Measurements from ENCODE around the gene PDS5B. TPM values are rescaled to one million over a fixed set of nuclear protein-coding genes. Genes with fewer than 3 reads are reported as not detected.

Gene PDS5B
- total RNA-seq, 1 experiment from 2014 or later = 95.5 TPM

DNA sequence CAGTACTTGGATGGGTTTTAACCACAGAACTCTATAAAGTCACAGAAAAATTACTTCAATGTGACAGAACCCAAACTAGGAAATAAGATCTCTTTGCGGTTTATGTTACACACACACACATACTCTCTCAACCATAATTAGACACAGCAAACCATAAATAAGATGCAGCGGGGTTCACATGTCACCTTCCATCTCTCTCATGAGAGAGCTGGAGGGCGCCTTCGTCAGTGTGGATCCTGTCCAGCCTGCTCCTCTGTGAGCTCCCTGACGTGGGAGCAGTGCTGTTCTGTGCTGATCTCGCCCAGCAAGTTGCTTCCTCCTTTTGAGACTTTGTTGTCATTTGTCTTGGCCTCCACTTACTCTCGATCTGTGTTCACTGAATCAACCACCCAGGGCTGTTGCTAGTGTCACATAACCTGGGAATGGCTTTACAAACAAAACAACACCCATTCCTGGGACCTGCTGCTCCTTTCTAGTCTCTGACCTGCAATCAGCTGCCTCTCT lies 225.1 kb downstream of the PDS5B start:
- ChIA-PET POLR2A (ENCODE audit: low non-redundant PET) (no interaction called here), CTCF (no interaction called here)
- TF ChIP-seq, protein P1, sequence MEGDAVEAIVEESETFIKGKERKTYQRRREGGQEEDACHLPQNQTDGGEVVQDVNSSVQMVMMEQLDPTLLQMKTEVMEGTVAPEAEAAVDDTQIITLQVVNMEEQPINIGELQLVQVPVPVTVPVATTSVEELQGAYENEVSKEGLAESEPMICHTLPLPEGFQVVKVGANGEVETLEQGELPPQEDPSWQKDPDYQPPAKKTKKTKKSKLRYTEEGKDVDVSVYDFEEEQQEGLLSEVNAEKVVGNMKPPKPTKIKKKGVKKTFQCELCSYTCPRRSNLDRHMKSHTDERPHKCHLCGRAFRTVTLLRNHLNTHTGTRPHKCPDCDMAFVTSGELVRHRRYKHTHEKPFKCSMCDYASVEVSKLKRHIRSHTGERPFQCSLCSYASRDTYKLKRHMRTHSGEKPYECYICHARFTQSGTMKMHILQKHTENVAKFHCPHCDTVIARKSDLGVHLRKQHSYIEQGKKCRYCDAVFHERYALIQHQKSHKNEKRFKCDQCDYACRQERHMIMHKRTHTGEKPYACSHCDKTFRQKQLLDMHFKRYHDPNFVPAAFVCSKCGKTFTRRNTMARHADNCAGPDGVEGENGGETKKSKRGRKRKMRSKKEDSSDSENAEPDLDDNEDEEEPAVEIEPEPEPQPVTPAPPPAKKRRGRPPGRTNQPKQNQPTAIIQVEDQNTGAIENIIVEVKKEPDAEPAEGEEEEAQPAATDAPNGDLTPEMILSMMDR (conservative IDR thresholded peaks at IDR 0.05; ENCODE audit: low read depth, low read length) = no peak
- TF ChIP-seq EZH2 (IDR thresholded peaks at IDR 0.05; ENCODE audit: borderline replicate concordance, low read depth, low read length, poor library complexity, severe bottlenecking) = no peak
- H3K27ac ChIP-seq (ENCODE audit: low read depth, low read length, poor library complexity, severe bottlenecking) = no peak overlapping the region
- H3K9me3 ChIP-seq (ENCODE audit: low read depth, low read length, poor library complexity, severe bottlenecking) = peaks cover 4% of the 10 kb centered on the region
- no TSS peak for BruUV-seq (replicated peaks)
- H3K4me3 ChIP-seq (ENCODE audit: low read depth, low read length, poor library complexity, severe bottlenecking) = no peak overlapping the region
- intact Hi-C loops (cut with micrococcal nuclease; ENCODE audit: unreplicated experiment) = no loop called here
- no peaks in the 10 kb centered on the region for H3K27me3 ChIP-seq (replicated peaks; ENCODE audit: insufficient read depth, low read depth, low read length, poor library complexity)
- DNase-seq (ENCODE audit: low spot score) = no peak
- H3K36me3 ChIP-seq (ENCODE audit: insufficient read depth, low read length, poor library complexity, severe bottlenecking) = no peaks in the 10 kb centered on the region
- H3K4me1 ChIP-seq (ENCODE audit: insufficient read depth, low read length, poor library complexity, severe bottlenecking) = no peaks in the 10 kb centered on the region

DNA sequence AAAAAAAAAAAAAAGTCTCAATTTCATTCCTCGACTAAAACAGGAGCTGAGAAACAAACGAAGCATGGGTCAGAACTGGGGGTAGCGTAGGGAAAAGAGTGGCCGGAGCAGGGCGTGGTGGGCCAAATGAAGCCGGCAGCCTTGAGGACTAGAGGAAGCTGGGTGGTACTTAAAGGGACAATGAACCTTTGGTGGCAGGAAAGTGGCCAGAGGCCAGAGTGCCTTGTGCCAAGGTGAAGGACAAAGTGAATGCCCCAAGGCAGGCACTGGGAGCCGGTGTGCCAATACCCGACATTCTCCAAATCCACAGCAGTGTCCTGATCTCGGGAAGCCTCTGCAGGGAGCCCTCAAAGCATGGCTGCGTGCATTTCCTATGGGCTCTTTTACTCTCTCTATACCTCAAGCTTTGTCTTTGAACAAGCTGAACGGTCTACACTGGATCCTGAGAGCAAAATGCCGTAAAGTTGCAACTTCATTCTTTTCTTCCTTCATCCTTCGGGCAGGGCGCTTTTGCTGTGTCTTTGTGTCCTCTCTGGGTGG lies 235.0 kb downstream of the PDS5B start:
- Histone ChIP-seq H3K4me1 (ENCODE audit: insufficient read depth, low read length, poor library complexity, severe bottlenecking) (peaks cover 4% of the 10 kb centered on the region), H3K4me3 (ENCODE audit: low read depth, low read length, poor library complexity, severe bottlenecking) (no peak overlapping the region), H3K27ac (ENCODE audit: low read depth, low read length, poor library complexity, severe bottlenecking) (no peak overlapping the region), H3K36me3 (ENCODE audit: insufficient read depth, low read length, poor library complexity, severe bottlenecking) (no peaks in the 10 kb centered on the region), H3K27me3 (replicated peaks; ENCODE audit: insufficient read depth, low read depth, low read length, poor library complexity) (no peaks in the 10 kb centered on the region), H3K9me3 (ENCODE audit: low read depth, low read length, poor library complexity, severe bottlenecking) (no peaks in the 10 kb centered on the region)
- CTCF ChIA-PET = no interaction called here
- DNase-seq (ENCODE audit: low spot score) = no peak
- POLR2A ChIA-PET (ENCODE audit: low non-redundant PET) = no interaction called here
- no TSS peak for BruUV-seq (replicated peaks)
- intact Hi-C loops (cut with micrococcal nuclease; ENCODE audit: unreplicated experiment) = no loop called here
- no peak for TF ChIP-seq EZH2 (IDR thresholded peaks at IDR 0.05; ENCODE audit: borderline replicate concordance, low read depth, low read length, poor library complexity, severe bottlenecking)

GRCh38 chr13:32822771-32823170 lies 236.5 kb downstream of the PDS5B start:
- POLR2A ChIA-PET (ENCODE audit: low non-redundant PET) = no interaction called here
- CTCF ChIA-PET = interaction anchor here (0.6 kb wide), 1 partner anchor 19 kb away, joined by 4 read pairs; no protein-coding TSS in a partner anchor
- no TSS peak for BruUV-seq (replicated peaks)

More at GRCh38 chr13:32822771-32823170, 236.5 kb downstream of the PDS5B start:
- Histone ChIP-seq H3K36me3 (ENCODE audit: insufficient read depth, low read length, poor library complexity, severe bottlenecking) (no peaks in the 10 kb centered on the region), H3K27ac (ENCODE audit: low read depth, low read length, poor library complexity, severe bottlenecking) (no peak overlapping the region), H3K4me3 (ENCODE audit: low read depth, low read length, poor library complexity, severe bottlenecking) (no peak overlapping the region), H3K9me3 (ENCODE audit: low read depth, low read length, poor library complexity, severe bottlenecking) (no peaks in the 10 kb centered on the region), H3K4me1 (ENCODE audit: insufficient read depth, low read length, poor library complexity, severe bottlenecking) (peaks cover 4% of the 10 kb centered on the region), H3K27me3 (replicated peaks; ENCODE audit: insufficient read depth, low read depth, low read length, poor library complexity) (no peaks in the 10 kb centered on the region)
- intact Hi-C loops (cut with micrococcal nuclease; ENCODE audit: unreplicated experiment) = no loop called here
- TF ChIP-seq, protein P1 (conservative IDR thresholded peaks at IDR 0.05; ENCODE audit: low read depth, low read length) = no peak
- TF ChIP-seq EZH2 (IDR thresholded peaks at IDR 0.05; ENCODE audit: borderline replicate concordance, low read depth, low read length, poor library complexity, severe bottlenecking) = no peak
- no peak for DNase-seq (ENCODE audit: low spot score)
